ENCODE results near the gene MGAT5B. TPM values are rescaled to one million over a fixed set of nuclear protein-coding genes. Genes with fewer than 3 reads are reported as not detected.

The MGAT5B gene
- total RNA-seq, 1 experiment from 2014 or later: 4.4 TPM

DNA sequence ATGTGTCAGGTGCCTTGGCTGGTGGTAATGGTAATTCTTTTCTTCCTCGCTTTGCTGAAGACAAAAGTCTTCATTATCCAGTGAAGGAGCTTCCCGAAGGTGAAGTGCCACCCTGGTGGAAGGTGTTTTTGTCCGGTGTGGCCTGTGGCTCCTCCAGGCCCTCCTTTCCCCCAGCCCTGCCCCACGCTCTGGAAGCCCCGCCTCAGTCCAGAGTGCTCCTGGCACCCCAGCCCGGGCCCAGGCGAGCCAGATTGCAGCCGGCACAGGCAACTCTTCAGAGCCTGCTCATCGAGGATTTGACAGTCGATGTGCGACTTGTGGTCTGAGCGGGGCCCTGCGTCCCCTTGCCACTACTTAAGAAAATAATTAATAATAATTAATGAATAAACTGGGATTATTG is 93.7 kb downstream of the MGAT5B start (continued):
- TF ChIP-seq, protein P1, sequence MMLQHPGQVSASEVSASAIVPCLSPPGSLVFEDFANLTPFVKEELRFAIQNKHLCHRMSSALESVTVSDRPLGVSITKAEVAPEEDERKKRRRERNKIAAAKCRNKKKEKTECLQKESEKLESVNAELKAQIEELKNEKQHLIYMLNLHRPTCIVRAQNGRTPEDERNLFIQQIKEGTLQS (IDR thresholded peaks at IDR 0.05): no peak
- TF ChIP-seq EGR1 (IDR thresholded peaks at IDR 0.05; ENCODE audit: low read depth) (no peak), SRF (IDR thresholded peaks at IDR 0.05; ENCODE audit: low read depth) (no peak), POLR2A (IDR thresholded peaks at IDR 0.05; ENCODE audit: borderline replicate concordance, extremely low read depth, insufficient read depth, insufficient read length) (no peak)

DNA sequence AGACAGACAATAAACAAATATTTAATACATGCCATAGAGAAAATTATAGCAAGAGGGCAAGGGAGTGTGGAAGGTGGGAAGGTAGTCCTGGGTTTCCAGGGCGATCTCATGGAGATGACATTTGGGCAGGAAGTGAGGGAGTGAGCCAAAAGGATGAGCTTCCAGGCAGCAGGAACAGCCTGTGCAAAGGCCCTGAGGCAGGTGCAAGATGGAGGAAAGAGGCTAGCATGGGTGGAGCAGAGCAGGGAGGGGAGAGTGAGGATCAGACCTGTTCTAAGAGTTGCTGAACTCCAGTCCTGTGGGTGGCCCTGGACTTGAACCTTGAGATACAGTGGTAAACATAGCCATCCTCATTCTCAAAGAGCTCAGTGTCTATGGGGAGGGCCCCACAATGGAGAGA is 94.7 kb downstream of the MGAT5B start:
- H3K27me3 ChIP-seq (ENCODE audit: insufficient read depth, low read length): peaks cover 4% of the 10 kb centered on the region; the same call in 1 of the 2 replicates
- no peak for TF ChIP-seq ZNF274 (IDR thresholded peaks at IDR 0.05; ENCODE audit: low read depth, low read length)
- ChIA-PET CTCF (no interaction called here), POLR2A (no interaction called here), RAD21 (ENCODE audit: low non-redundant PET in 1 of 2, low total read pairs in 2 of 2, uncharacterized antibody in 2 of 2, unreplicated experiment in 2 of 2) (no interaction called here)
- H2AFZ ChIP-seq (ENCODE audit: low read depth, low read length, poor library complexity, severe bottlenecking): no peak overlapping the region
- no peak overlapping the region for H3K4me3 ChIP-seq (replicated peaks in 1 of 2; ENCODE audit: low read depth in 1 of 2, low read length in 2 of 2)
- H3K4me2 ChIP-seq (ENCODE audit: low read length): no peak overlapping the region
- DNase-seq (ENCODE audit: low read depth, low spot score) (no peak), ATAC-seq (no peak)
- no peaks in the 10 kb centered on the region for H3K79me2 ChIP-seq (ENCODE audit: insufficient read depth, low read length)
- no TSS peak for BruUV-seq (replicated peaks)
- H3K36me3 ChIP-seq (ENCODE audit: control insufficient read depth in 1 of 2, insufficient read depth in 2 of 2, low read length in 2 of 2): no peaks in the 10 kb centered on the region
- no peaks in the 10 kb centered on the region for H4K20me1 ChIP-seq (ENCODE audit: insufficient read depth)
- no peaks in the 10 kb centered on the region for H3K9me3 ChIP-seq (ENCODE audit: control insufficient read depth in 1 of 2, insufficient read depth in 1 of 2, low read depth in 1 of 2, low read length in 2 of 2)
- intact Hi-C loops (cut with micrococcal nuclease): no loop called here
- no peak overlapping the region for H3K27ac ChIP-seq (ENCODE audit: low read depth, low read length)
- H3K9me2 ChIP-seq (ENCODE audit: insufficient read depth): no peaks in the 10 kb centered on the region
- no peak overlapping the region for H3K9ac ChIP-seq (ENCODE audit: low read length)
- H3K4me1 ChIP-seq (ENCODE audit: control insufficient read depth in 1 of 2, insufficient read depth in 2 of 2, low read length in 2 of 2): no peaks in the 10 kb centered on the region

DNA sequence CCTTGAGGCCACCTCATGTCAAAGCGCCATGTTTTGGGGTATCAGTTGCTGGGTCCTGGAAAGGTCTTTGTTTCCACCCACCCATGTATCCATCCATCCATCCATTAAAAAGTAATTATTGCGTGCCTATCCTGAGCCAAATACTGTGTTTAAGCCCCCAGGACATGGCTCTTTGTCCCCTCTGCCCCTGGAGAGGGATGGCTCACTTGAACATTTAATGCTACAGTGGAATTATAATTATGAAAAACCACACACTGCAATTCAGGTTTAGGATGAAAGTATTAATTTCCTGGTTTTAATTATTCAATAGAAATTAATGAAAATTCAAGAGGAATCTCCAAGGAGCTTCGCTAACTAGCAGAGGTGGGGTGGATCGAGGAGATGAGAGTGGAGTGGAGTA is 97.8 kb downstream of the MGAT5B start:
- Histone ChIP-seq H3K79me2 (ENCODE audit: insufficient read depth, low read length) (no peaks in the 10 kb centered on the region), H2AFZ (ENCODE audit: low read depth, low read length, poor library complexity, severe bottlenecking) (no peak overlapping the region), H3K27me3 (ENCODE audit: insufficient read depth, low read length) (peaks cover 7% of the 10 kb centered on the region; the same call in 1 of the 2 replicates), H3K4me3 (replicated peaks in 1 of 2; ENCODE audit: low read depth in 1 of 2, low read length in 2 of 2) (no peak overlapping the region), H3K9ac (ENCODE audit: low read length) (no peak overlapping the region), H3K9me3 (ENCODE audit: control insufficient read depth in 1 of 2, insufficient read depth in 1 of 2, low read depth in 1 of 2, low read length in 2 of 2) (no peaks in the 10 kb centered on the region), H3K4me2 (ENCODE audit: low read length) (no peak overlapping the region), H4K20me1 (ENCODE audit: insufficient read depth) (no peaks in the 10 kb centered on the region), H3K9me2 (ENCODE audit: insufficient read depth) (no peaks in the 10 kb centered on the region), H3K27ac (ENCODE audit: low read depth, low read length) (no peak overlapping the region), H3K4me1 (ENCODE audit: control insufficient read depth in 1 of 2, insufficient read depth in 2 of 2, low read length in 2 of 2) (peaks cover 0 to 26% of the 10 kb centered on the region in 2 experiments; a peak in 3 of 4 replicates), H3K36me3 (ENCODE audit: control insufficient read depth in 1 of 2, insufficient read depth in 2 of 2, low read length in 2 of 2) (no peaks in the 10 kb centered on the region)
- RAD21 ChIA-PET (ENCODE audit: low non-redundant PET in 1 of 2, low total read pairs in 2 of 2, uncharacterized antibody in 2 of 2, unreplicated experiment in 2 of 2): no interaction called here
- CTCF ChIA-PET: no interaction called here
- POLR2A ChIA-PET: no interaction called here
- DNase-seq (ENCODE audit: low read depth, low spot score) (no peak), ATAC-seq (no peak)
- intact Hi-C loops (cut with micrococcal nuclease): no loop called here
- no TSS peak for BruUV-seq (replicated peaks)
- TF ChIP-seq TCF7L2 (IDR thresholded peaks at IDR 0.05; ENCODE audit: borderline replicate concordance, extremely low read depth, insufficient read depth, insufficient read length): no peak
- TF ChIP-seq, protein P2, sequence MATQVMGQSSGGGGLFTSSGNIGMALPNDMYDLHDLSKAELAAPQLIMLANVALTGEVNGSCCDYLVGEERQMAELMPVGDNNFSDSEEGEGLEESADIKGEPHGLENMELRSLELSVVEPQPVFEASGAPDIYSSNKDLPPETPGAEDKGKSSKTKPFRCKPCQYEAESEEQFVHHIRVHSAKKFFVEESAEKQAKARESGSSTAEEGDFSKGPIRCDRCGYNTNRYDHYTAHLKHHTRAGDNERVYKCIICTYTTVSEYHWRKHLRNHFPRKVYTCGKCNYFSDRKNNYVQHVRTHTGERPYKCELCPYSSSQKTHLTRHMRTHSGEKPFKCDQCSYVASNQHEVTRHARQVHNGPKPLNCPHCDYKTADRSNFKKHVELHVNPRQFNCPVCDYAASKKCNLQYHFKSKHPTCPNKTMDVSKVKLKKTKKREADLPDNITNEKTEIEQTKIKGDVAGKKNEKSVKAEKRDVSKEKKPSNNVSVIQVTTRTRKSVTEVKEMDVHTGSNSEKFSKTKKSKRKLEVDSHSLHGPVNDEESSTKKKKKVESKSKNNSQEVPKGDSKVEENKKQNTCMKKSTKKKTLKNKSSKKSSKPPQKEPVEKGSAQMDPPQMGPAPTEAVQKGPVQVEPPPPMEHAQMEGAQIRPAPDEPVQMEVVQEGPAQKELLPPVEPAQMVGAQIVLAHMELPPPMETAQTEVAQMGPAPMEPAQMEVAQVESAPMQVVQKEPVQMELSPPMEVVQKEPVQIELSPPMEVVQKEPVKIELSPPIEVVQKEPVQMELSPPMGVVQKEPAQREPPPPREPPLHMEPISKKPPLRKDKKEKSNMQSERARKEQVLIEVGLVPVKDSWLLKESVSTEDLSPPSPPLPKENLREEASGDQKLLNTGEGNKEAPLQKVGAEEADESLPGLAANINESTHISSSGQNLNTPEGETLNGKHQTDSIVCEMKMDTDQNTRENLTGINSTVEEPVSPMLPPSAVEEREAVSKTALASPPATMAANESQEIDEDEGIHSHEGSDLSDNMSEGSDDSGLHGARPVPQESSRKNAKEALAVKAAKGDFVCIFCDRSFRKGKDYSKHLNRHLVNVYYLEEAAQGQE (IDR thresholded peaks at IDR 0.05; ENCODE audit: low read depth): no peak
- TF ChIP-seq SIN3A (IDR thresholded peaks at IDR 0.05; ENCODE audit: low read depth): no peak
- no peak for TF ChIP-seq EZH2 (IDR thresholded peaks at IDR 0.05)
- TF ChIP-seq, protein P1 (IDR thresholded peaks at IDR 0.05): no peak
- no peak for TF ChIP-seq ELF1 (IDR thresholded peaks at IDR 0.05; ENCODE audit: borderline replicate concordance, low read depth)
